Suprapubic skin (tissue), 4 donors: ENCODE results near the gene HACL1.

Experiments
- EP300 ChIP-seq: sonication (generic); formaldehyde crosslinking; IDR thresholded peaks from one replicate; pipeline ENCODE4 v1.6.1; 2017; ENCODE audit warnings: antibody characterized with exemption
- POLR2A ChIP-seq, 2 donors: fragments of 450-650 bp; IDR thresholded peaks; one replicate each; pipeline ENCODE4 v1.6.1; 2017; ENCODE audit warnings: antibody characterized with exemption in 2 of 2, mild to moderate bottlenecking in 2 of 2, moderate library complexity in 2 of 2
- POLR2AphosphoS5 ChIP-seq, 3 donors: sonication (generic); formaldehyde crosslinking; IDR thresholded peaks; one replicate each; pipeline ENCODE4 v1.6.1; 2017; ENCODE audit warnings: antibody characterized with exemption in 3 of 3
- TF ChIP-seq, protein P1 (sequence below), 2 donors: fragments of 200-600 bp in 1 of 2; fragments of 450-650 bp in 1 of 2; sonication (generic) in 1 of 2; IDR thresholded peaks; one replicate each; pipeline ENCODE4 v1.5.1; 2016 to 2019; ENCODE audit warnings: antibody characterized with exemption in 2 of 2, mild to moderate bottlenecking in 1 of 2, moderate library complexity in 1 of 2

- TF ChIP-seq, protein P1, sequence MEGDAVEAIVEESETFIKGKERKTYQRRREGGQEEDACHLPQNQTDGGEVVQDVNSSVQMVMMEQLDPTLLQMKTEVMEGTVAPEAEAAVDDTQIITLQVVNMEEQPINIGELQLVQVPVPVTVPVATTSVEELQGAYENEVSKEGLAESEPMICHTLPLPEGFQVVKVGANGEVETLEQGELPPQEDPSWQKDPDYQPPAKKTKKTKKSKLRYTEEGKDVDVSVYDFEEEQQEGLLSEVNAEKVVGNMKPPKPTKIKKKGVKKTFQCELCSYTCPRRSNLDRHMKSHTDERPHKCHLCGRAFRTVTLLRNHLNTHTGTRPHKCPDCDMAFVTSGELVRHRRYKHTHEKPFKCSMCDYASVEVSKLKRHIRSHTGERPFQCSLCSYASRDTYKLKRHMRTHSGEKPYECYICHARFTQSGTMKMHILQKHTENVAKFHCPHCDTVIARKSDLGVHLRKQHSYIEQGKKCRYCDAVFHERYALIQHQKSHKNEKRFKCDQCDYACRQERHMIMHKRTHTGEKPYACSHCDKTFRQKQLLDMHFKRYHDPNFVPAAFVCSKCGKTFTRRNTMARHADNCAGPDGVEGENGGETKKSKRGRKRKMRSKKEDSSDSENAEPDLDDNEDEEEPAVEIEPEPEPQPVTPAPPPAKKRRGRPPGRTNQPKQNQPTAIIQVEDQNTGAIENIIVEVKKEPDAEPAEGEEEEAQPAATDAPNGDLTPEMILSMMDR (IDR thresholded peaks at IDR 0.05) = no peak
- TF ChIP-seq EP300 (no peak), POLR2A (IDR thresholded peaks at IDR 0.05) (no peak), POLR2AphosphoS5 (IDR thresholded peaks at IDR 0.05) (no peak)
These were observed 62.3 kb downstream of the HACL1 start for GRCh38 chr3:15539066-15539465.
